AG20443 (cell line): Measurements from ENCODE around the gene PRR19.

Source experiments
- DNase-seq: peaks from one replicate; pipeline ENCODE4 v3.0.0; 2012; ENCODE audit warnings: low spot score, mixed read lengths

PRR19 gene

GRCh38 chr19:42350417-42350816, 48.5 kb downstream of the PRR19 start:
- no peak for DNase-seq

GRCh38 chr19:42351079-42351735, 49.3 kb downstream of the PRR19 start:
- DNase-seq = no peak

- DNase-seq = no peak
Measured at GRCh38 chr19:42352301-42353259, 50.6 kb downstream of the PRR19 start.

- DNase-seq = no peak
Measured at GRCh38 chr19:42353341-42354015, 51.5 kb downstream of the PRR19 start.

- no peak for DNase-seq
Measured at GRCh38 chr19:42355896-42356295, 54.0 kb downstream of the PRR19 start.

- no peak for DNase-seq
Measured at GRCh38 chr19:42356686-42357085, 54.8 kb downstream of the PRR19 start.

- no peak for DNase-seq
Measured at GRCh38 chr19:42357290-42357689, 55.4 kb downstream of the PRR19 start.
